GM06990 (cell line): ENCODE measurements around the gene NEIL1.
"Not testable (repeated sequence)": the region's sequence is repeated elsewhere in the genome, so short reads cannot be mapped to it uniquely, and the experiment has no call there.

Source experiments
- DNase-seq: peaks from one replicate; pipeline ENCODE4 v3.0.0-alpha.2; 2011; ENCODE audit not compliant: insufficient read length; ENCODE audit errors: extremely low read depth
- H3K27me3 ChIP-seq: replicated peaks from 2 replicates; pipeline ENCODE4 v1.6.0; 2011; ENCODE audit warnings: low read length; ENCODE audit not compliant: control insufficient read depth, insufficient read depth
- H3K36me3 ChIP-seq: 2 replicates; pipeline ENCODE4 v1.5.1; 2011; ENCODE audit warnings: low read length; ENCODE audit not compliant: control insufficient read depth, insufficient read depth
- H3K4me3 ChIP-seq: replicated peaks from 2 replicates; pipeline ENCODE4 v1.5.1; 2011; ENCODE audit warnings: low read depth, mild to moderate bottlenecking, control low read depth, low read length
- TF ChIP-seq, protein P1 (sequence below): IDR thresholded peaks from 2 replicates; pipeline ENCODE4 v1.5.1; 2011; ENCODE audit warnings: low read length, control low read depth, mild to moderate bottlenecking, inconsistent platforms; ENCODE audit not compliant: insufficient read depth, poor library complexity, severe bottlenecking

The NEIL1 gene

GRCh38 chr15:75339531-75340240 lies 7.2 kb upstream of the NEIL1 start:
- H3K4me3 ChIP-seq: no peak overlapping the region
- no peak for DNase-seq
- H3K36me3 ChIP-seq: peaks cover 12% of the 10 kb centered on the region
- TF ChIP-seq, protein P1, sequence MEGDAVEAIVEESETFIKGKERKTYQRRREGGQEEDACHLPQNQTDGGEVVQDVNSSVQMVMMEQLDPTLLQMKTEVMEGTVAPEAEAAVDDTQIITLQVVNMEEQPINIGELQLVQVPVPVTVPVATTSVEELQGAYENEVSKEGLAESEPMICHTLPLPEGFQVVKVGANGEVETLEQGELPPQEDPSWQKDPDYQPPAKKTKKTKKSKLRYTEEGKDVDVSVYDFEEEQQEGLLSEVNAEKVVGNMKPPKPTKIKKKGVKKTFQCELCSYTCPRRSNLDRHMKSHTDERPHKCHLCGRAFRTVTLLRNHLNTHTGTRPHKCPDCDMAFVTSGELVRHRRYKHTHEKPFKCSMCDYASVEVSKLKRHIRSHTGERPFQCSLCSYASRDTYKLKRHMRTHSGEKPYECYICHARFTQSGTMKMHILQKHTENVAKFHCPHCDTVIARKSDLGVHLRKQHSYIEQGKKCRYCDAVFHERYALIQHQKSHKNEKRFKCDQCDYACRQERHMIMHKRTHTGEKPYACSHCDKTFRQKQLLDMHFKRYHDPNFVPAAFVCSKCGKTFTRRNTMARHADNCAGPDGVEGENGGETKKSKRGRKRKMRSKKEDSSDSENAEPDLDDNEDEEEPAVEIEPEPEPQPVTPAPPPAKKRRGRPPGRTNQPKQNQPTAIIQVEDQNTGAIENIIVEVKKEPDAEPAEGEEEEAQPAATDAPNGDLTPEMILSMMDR: no peak
- no peaks in the 10 kb centered on the region for H3K27me3 ChIP-seq

DNA sequence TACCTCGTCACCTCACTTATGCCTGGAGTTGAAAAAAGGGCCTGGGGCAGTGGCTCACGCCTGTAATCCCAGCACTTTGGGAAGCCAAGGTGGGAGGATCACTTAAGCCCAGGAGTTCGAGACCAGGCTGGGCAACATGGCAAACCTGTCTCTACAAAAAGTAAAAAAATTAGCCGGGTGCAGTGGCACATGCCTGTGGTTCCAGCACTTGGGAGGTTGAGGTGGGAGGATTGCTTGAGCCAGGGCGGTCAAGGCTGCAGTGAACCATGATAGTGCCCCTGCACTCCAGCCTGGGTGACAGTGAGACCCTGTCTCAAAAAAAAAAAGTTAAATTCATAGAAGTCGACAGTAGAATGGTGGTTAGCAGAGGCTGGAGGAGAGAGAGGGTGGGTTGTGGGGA lies 4.6 kb upstream of the NEIL1 start:
- H3K36me3 ChIP-seq: peaks cover 12% of the 10 kb centered on the region
- no peak overlapping the region for H3K4me3 ChIP-seq
- TF ChIP-seq, protein P1: no peak
- no peak for DNase-seq
- no peaks in the 10 kb centered on the region; the same call in 1 of the 2 replicates for H3K27me3 ChIP-seq

GRCh38 chr15:75343953-75344352 lies 2.9 kb upstream of the NEIL1 start:
- not testable (repeated sequence) for H3K4me3 ChIP-seq, DNase-seq, H3K36me3 ChIP-seq, H3K27me3 ChIP-seq

- H3K27me3 ChIP-seq: no peaks in the 10 kb centered on the region; the same call in 1 of the 2 replicates
- H3K4me3 ChIP-seq: peak overlapping the region; percentile 65
- DNase-seq: peak; percentile 83
- no peaks in the 10 kb centered on the region; the same call in 1 of the 2 replicates for H3K36me3 ChIP-seq
- TF ChIP-seq, protein P1: no peak
Observed at GRCh38 chr15:75347222-75348033, 589 bp downstream of the NEIL1 start.

GRCh38 chr15:75348034-75348561 lies 1.3 kb downstream of the NEIL1 start:
- Histone ChIP-seq H3K27me3 (no peaks in the 10 kb centered on the region; the same call in 1 of the 2 replicates), H3K4me3 (peak overlapping the region; percentile 65), H3K36me3 (no peaks in the 10 kb centered on the region; the same call in 1 of the 2 replicates)
- no peak for DNase-seq
- TF ChIP-seq, protein P1: no peak
